SH-SY5Y (cell line): ENCODE data around the gene PDPR.

Experiments
- GATA2 ChIP-seq: IDR thresholded peaks from 2 replicates; pipeline ENCODE4 v1.6.1; 2011; ENCODE audit warnings: mild to moderate bottlenecking, low read depth, low read length
- GATA3 ChIP-seq: IDR thresholded peaks from 2 replicates; pipeline ENCODE4 v1.6.1; 2011; ENCODE audit warnings: low read depth, mild to moderate bottlenecking, low read length, moderate library complexity

GRCh38 chr16:70152578-70153302 lies 38.6 kb downstream of the PDPR start:
- TF ChIP-seq GATA2 (no peak), GATA3 (no peak)
